ENCODE measurements around the gene WIPF2. TPM values are rescaled to one million over a fixed set of nuclear protein-coding genes. Genes with fewer than 3 reads are reported as not detected.
A peak's percentile ranks its signal among the peaks of the same experiment; 100 is the strongest.

The WIPF2 gene, protein sequence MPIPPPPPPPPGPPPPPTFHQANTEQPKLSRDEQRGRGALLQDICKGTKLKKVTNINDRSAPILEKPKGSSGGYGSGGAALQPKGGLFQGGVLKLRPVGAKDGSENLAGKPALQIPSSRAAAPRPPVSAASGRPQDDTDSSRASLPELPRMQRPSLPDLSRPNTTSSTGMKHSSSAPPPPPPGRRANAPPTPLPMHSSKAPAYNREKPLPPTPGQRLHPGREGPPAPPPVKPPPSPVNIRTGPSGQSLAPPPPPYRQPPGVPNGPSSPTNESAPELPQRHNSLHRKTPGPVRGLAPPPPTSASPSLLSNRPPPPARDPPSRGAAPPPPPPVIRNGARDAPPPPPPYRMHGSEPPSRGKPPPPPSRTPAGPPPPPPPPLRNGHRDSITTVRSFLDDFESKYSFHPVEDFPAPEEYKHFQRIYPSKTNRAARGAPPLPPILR
- polyA plus RNA-seq (ENCODE audit: insufficient read length in 12 of 12) = 10 to 100 TPM; 12.7 to 73.8 (median 16.8) TPM
- long read RNA-seq, donor 1, transcript WIPF2-205 (3 exons, 554 nt) = major isoform, 6 of 18 reads
- long read RNA-seq, donor 1, partial matches to known transcripts = 12 of 18 reads
- long read RNA-seq, donor 1, other reads (novel, unspliced or antisense) = 0 of 18 reads
- long read RNA-seq, donor 2, partial matches to known transcripts = 5 of 9 reads
- long read RNA-seq, donor 2, other reads (novel, unspliced or antisense) = 0 of 9 reads
- long read RNA-seq, donor 3, partial matches to known transcripts = 0 of 2 reads
- long read RNA-seq, donor 3, other reads (novel, unspliced or antisense) = 0 of 2 reads
- long read RNA-seq, donor 4, partial matches to known transcripts = 0 of 2 reads
- long read RNA-seq, donor 4, other reads (novel, unspliced or antisense) = 0 of 2 reads
- long read RNA-seq, donor 5, full-length matches to known transcripts = 2 of 8 reads
- long read RNA-seq, donor 5, partial matches to known transcripts = 6 of 8 reads
- long read RNA-seq, donor 5, other reads (novel, unspliced or antisense) = 0 of 8 reads
- long read RNA-seq, donor 6, partial matches to known transcripts = 7 of 9 reads
- long read RNA-seq, donor 6, other reads (novel, unspliced or antisense) = 0 of 9 reads
- long read RNA-seq, donor 7, partial matches to known transcripts = 5 of 7 reads
- long read RNA-seq, donor 7, other reads (novel, unspliced or antisense) = 0 of 7 reads
- long read RNA-seq, donor 8, partial matches to known transcripts = 7 of 9 reads
- long read RNA-seq, donor 8, other reads (novel, unspliced or antisense) = 0 of 9 reads
- long read RNA-seq, donor 9 = 0 reads
- long read RNA-seq, donor 10, full-length matches to known transcripts = 3 of 3 reads
- long read RNA-seq, donor 10, partial matches to known transcripts = 0 of 3 reads
- long read RNA-seq, donor 10, other reads (novel, unspliced or antisense) = 0 of 3 reads
- long read RNA-seq, donor 11, partial matches to known transcripts = 5 of 6 reads
- long read RNA-seq, donor 11, other reads (novel, unspliced or antisense) = 0 of 6 reads

- peak; percentile 98 for DNase-seq
These were observed at the start of gene WIPF2 for GRCh38 chr17:40218740-40219593. TSS of gene WIPF2 (plus strand) at chr17:40219304. CDS start at chr17:40256460, 37,156 bp downstream.

DNA sequence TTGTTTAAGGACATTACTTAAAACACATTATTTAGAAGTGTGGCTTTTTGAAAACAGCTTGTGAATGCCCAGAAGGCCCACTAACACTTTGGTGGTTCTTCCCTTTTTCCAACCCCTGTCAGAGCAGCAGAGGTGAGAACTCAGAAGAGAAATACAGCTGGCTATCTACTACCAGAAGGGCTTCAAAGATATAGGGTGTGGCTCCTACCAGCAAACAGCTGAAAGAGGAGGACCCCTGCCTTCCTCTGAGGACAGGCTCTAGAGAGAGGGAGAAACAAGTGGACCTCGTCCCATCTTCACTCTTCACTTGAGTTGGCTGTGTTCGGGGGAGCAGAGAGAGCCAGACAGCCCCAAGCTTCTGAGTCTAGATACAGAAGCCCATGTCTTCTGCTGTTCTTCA is 48.8 kb upstream of the WIPF2 start:
- DNase-seq = no peak

DNA sequence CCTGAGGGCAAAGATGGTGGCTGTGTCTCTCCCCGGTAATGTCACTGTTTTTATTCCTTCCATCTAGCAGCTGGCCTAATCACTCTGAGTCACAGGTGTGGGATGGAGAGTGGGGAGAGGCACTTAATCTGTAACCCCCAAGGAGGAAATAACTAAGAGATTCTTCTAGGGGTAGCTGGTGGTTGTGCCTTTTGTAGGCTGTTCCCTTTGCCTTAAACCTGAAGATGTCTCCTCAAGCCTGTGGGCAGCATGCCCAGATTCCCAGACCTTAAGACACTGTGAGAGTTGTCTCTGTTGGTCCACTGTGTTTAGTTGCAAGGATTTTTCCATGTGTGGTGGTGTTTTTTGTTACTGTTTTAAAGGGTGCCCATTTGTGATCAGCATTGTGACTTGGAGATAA is 47.4 kb upstream of the WIPF2 start:
- no peak for DNase-seq

- DNase-seq = no peak
These were observed 45.9 kb upstream of the WIPF2 start for GRCh38 chr17:40173091-40173777.

- no peak for DNase-seq
These were observed 45.3 kb upstream of the WIPF2 start for GRCh38 chr17:40173778-40174135.

- no peak for DNase-seq
These were observed 44.6 kb upstream of the WIPF2 start for GRCh38 chr17:40174514-40174913.

GRCh38 chr17:40175928-40176753 is 43.0 kb upstream of the WIPF2 start:
- DNase-seq = no peak

DNA sequence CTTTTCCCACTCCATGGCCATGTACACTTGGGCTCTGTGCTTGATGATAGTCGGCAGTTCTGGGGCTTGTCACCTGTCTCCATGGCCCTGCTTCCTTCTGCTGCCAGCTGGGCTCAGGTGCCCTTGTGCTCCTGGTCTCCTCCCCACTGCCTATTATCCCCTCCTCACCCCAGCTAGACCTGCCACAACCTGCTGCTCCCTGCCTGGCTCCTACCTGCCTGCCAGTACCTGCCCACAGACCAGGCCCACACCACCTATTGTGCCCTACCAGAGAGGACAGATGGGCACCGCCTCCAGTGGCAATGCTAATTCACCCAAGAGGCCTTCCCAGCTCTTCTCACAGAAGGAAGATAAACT is 42.4 kb upstream of the WIPF2 start:
- no peak for DNase-seq

DNA sequence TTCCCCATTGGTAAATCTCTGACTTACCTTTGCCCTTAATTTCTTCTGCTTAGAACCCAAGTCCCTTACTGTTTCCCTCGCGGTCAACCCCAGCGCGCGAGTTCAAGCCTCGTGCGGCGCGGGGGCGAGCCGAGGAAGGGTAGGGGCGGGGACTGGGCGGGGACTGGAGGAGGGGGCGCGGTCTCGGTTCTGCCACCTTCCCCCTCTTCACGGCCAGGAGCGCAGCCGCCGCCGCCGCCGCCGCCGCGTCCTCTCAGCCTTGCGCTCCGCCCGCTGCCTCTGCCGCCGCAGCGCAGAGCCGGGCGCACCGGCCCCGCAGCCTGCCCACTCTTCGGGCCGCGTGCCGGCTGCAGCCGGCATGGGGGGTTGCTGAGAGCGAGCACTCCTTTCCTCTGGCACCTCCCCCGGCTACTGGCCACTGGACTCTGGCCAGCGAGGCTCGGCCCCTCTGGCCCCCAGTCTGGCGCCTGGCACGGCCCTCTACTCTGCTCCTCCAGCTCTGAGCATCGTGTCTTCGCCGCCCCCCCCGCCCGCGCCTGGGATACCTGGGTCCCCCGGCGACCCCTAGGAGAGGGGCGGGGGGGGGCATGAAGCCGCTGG is 41.7 kb upstream of the WIPF2 start, which contains the start of gene RAPGEFL1:
TSS of gene RAPGEFL1 (plus strand) at position 196 of the 600 bp plus-strand sequence. CDS start at position 588, 392 bp downstream.
- peak; percentile 57 for DNase-seq

GRCh38 chr17:40178021-40178601 is 41.0 kb upstream of the WIPF2 start:
- no peak for DNase-seq

DNA sequence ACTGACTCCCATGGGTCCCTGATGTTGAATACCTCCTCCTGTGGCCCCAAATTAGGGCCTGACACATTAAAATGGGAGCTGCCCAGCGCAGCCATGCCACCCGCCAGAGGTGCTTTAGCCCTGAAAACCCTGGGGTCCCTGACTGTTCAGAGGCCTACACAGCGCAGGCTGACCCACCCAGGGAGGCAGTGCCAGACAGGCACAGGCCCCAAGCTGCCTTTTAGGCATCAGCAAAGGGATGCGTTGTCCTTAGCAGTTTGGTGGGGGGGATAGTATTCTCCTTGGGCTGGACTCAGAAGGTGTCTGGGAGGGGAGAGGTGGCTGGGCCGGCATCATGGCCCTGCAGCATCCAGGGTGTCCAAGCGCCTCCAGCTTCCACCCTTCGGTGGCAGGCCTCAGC is 40.4 kb upstream of the WIPF2 start:
- no peak for DNase-seq

DNA sequence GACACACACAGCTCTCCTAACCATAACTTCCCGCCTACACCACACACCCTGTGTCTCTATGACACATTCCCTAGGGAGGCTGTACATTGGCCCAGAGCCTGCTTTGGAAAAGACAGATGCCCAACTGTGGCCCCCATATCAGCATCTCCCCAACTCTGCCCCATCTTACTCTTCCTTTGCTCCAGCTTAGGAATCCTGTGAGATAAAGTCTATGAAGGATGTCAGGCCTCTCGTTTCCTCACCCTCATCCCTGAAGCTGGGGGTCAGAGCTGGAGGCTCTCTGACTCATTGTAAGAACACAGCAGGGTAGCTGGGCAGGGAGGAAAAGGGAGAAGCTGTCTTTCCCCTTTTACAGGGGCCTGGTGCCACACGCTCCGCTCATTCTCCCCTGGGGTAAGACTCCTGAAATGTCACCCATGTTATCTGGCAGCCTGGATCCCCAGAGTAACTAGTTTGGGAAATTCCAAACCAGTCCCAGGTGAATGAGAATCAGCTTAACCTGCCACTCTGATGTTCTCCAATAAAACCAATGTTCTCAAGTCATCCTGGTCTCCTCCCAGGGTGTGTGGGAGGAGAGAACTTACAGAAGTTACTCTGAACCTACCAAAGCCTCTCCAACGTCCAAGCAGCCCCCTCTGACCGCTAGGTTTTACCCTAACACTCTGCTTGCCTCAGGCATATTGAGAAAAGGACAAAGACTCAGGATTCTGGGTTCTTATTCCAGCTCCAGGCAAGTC is 39.0 kb upstream of the WIPF2 start:
- no peak for DNase-seq

- DNase-seq = no peak
These were observed 38.4 kb upstream of the WIPF2 start for GRCh38 chr17:40180694-40181093.

DNA sequence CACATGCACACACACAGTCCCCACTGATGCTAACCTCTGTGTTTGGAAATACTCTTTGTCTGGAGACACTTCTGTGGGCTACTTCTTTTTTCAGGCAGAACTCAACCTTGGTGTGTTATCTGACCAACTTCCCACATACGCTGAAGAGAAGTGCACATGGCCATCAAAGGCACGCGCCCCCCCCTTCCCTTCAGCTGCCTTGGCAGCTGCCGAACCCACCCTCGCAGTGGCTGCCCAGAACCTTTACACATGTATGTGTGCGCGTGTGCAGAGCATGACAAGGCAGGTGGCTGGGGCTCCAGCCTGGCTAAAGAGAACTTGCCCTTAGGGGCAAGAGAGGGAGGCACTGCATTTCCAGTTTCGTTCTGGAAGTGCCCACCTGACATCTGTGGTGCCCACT is 37.9 kb upstream of the WIPF2 start:
- no peak for DNase-seq

DNA sequence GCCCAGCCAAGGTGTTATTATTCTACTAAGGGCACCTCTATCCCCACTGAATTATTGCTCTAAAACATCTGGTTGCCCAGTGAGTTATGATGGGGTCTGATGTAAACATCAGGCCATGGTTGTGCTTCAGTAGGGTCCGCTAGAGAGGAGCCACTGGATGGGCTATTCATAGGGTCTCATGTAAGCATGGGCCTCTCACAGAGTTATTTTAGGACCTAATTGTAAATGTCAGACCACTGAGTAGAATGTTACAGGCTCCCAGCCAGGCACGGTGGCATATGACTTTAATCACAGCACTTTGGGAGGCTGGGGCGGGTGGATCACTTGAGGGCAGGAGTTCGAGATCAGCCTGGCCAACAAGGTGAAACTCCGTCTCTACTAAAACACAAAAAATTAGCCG is 36.5 kb upstream of the WIPF2 start:
- DNase-seq = no peak

DNA sequence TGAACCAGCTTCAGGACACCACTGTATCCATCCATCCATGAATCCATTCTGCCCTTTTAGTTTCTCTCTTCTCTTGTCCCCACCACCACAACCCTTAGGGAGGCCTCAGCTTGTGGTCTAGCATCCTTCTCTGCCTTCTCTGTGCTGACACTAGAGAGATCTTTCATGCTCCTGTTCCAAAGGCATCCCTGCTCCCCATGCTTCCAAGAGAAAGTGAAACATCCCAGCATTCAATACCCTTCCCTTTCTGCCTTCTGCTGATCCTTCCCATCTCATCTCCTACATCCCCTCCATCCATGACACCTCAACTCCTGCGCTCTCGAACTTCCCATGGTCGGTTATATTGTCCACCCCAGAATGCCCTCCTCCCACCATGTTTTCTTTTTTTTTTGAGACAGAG is 31.9 kb upstream of the WIPF2 start:
- no peak for DNase-seq

- DNase-seq = no peak
These were observed 30.4 kb upstream of the WIPF2 start for GRCh38 chr17:40188694-40189093.
